GM18505 (cell line): ENCODE measurements around the gene KLHDC4.

Source experiments
- ATAC-seq: cut with Tn5 transposase; IDR thresholded peaks from one replicate; pipeline ENCODE4 v1.9.1; 2021; ENCODE audit not compliant: unreplicated experiment
- POLR2A ChIP-seq: IDR thresholded peaks from 4 replicates; pipeline ENCODE4 v1.6.1; 2011; ENCODE audit warnings: borderline replicate concordance; ENCODE audit not compliant: insufficient read depth, insufficient read length; ENCODE audit errors: extremely low read depth

The KLHDC4 gene

GRCh38 chr16:87698676-87699199, 67.0 kb downstream of the KLHDC4 start:
- no peak for ATAC-seq

GRCh38 chr16:87698241-87698640, 67.5 kb downstream of the KLHDC4 start:
- TF ChIP-seq POLR2A = no peak
- no peak for ATAC-seq

More at GRCh38 chr16:87698676-87699199, 67.0 kb downstream of the KLHDC4 start:
- no peak for TF ChIP-seq POLR2A

- no peak for TF ChIP-seq POLR2A
- ATAC-seq = no peak
Observed at GRCh38 chr16:87697792-87698191, 68.0 kb downstream of the KLHDC4 start.

GRCh38 chr16:87697256-87697655, 68.5 kb downstream of the KLHDC4 start:
- ATAC-seq = no peak
- TF ChIP-seq POLR2A = no peak

- no peak for TF ChIP-seq POLR2A
- no peak for ATAC-seq
Observed at GRCh38 chr16:87696726-87697125, 69.1 kb downstream of the KLHDC4 start.

GRCh38 chr16:87695534-87695933, 70.3 kb downstream of the KLHDC4 start:
- TF ChIP-seq POLR2A = no peak
- no peak for ATAC-seq

GRCh38 chr16:87694441-87695125, 71.2 kb downstream of the KLHDC4 start:
- no peak for ATAC-seq
- no peak for TF ChIP-seq POLR2A

- TF ChIP-seq POLR2A = no peak
- ATAC-seq = no peak
Observed at GRCh38 chr16:87693827-87694226, 72.0 kb downstream of the KLHDC4 start.

GRCh38 chr16:87692756-87693155, 73.0 kb downstream of the KLHDC4 start:
- no peak for TF ChIP-seq POLR2A
- ATAC-seq = no peak

- no peak for ATAC-seq
- no peak for TF ChIP-seq POLR2A
Observed at GRCh38 chr16:87692176-87692575, 73.6 kb downstream of the KLHDC4 start.

- TF ChIP-seq POLR2A = no peak
- ATAC-seq = no peak
Observed at GRCh38 chr16:87691686-87692079, 74.1 kb downstream of the KLHDC4 start.

GRCh38 chr16:87690911-87691685, 74.7 kb downstream of the KLHDC4 start:
- ATAC-seq = no peak
- TF ChIP-seq POLR2A = no peak

- TF ChIP-seq POLR2A = no peak
- no peak for ATAC-seq
Observed at GRCh38 chr16:87689956-87690465, 75.8 kb downstream of the KLHDC4 start.
